Left lung (tissue), 10 donors: ENCODE measurements around the gene ZBTB17. TPM values are rescaled to one million over a fixed set of nuclear protein-coding genes. Genes with fewer than 3 reads are reported as not detected.
A peak's percentile ranks its signal among the peaks of the same experiment; 100 is the strongest.
"Not testable (repeated sequence)": the region's sequence is repeated elsewhere in the genome, so short reads cannot be mapped to it uniquely, and the experiment has no call there.

ENCODE experiments used
- ATAC-seq: fragments of 200-7000 bp; cut with Tn5 transposase; one replicate; pipeline ENCODE4 v1.9.1; 2020; ENCODE audit warnings: moderate library complexity
- DNase-seq, 4 donors: peaks; one replicate each; pipeline ENCODE4 v3.0.0-alpha.2; 2013 to 2020
- H3K27ac ChIP-seq, 2 donors: fragments of 200-600 bp; sonication (generic) in 1 of 2; one replicate each; pipeline versions ENCODE4 v1.5.0 to v1.8.0; 2020 to 2021
- H3K27me3 ChIP-seq, 2 donors: fragments of 200-600 bp; sonication (generic) in 1 of 2; one replicate each; pipeline versions ENCODE4 v1.5.0 to v1.8.0; 2020 to 2021
- H3K36me3 ChIP-seq, 2 donors: fragments of 200-600 bp; sonication (generic) in 1 of 2; one replicate each; pipeline versions ENCODE4 v1.5.0 to v1.8.0; 2020 to 2021
- H3K4me1 ChIP-seq, 2 donors: fragments of 200-600 bp; one replicate each; pipeline ENCODE4 v1.8.0; 2021
- H3K4me3 ChIP-seq, 2 donors: fragments of 200-600 bp; sonication (generic) in 1 of 2; one replicate each; pipeline versions ENCODE4 v1.5.0 to v1.8.0; 2020 to 2021; ENCODE audit warnings: mild to moderate bottlenecking in 1 of 2
- H3K9me3 ChIP-seq, 2 donors: fragments of 200-600 bp; sonication (generic) in 1 of 2; one replicate each; pipeline versions ENCODE4 v1.5.0 to v1.8.0; 2020 to 2021
- CTCF ChIP-seq, 2 donors: fragments of 200-600 bp; sonication (generic) in 1 of 2; IDR thresholded peaks; one replicate each; pipeline versions ENCODE4 v1.5.0 to v1.8.0; 2021; ENCODE audit warnings: antibody characterized with exemption in 2 of 2
- intact Hi-C, 2 donors: fragments of 100-400 bp; cut with DNase I; formaldehyde crosslinking; loops; one replicate each; pipeline versions ENCODE4 v1.11.2 to v1.14.2; 2022
- polyA plus RNA-seq, 6 donors: library from polyadenylated mRNA; unstranded; fragments of 120-200 nt; gene quantifications; one replicate each; pipeline ENCODE4 v1.2.1, GENCODE V29; 2013; ENCODE audit not compliant: insufficient read length in 6 of 6
- total RNA-seq, 2 donors: library from RNA; stranded (reverse); fragmentation: NEBNext Ultra II Directional; extraction: Animal tissue kit (Norgen Biotek cat#: 25700); gene quantifications; one replicate each; pipeline ENCODE4 v1.2.1, GENCODE V29; 2021
- donor health status: DM: no; HTN: yes; CAD: no.
- donor health status: DM: no; HTN: no; CAD: no.

ZBTB17 gene
- total and polyA plus RNA-seq, 8 donors, result 27.4 to 46.5 (median 33.1) TPM

DNA sequence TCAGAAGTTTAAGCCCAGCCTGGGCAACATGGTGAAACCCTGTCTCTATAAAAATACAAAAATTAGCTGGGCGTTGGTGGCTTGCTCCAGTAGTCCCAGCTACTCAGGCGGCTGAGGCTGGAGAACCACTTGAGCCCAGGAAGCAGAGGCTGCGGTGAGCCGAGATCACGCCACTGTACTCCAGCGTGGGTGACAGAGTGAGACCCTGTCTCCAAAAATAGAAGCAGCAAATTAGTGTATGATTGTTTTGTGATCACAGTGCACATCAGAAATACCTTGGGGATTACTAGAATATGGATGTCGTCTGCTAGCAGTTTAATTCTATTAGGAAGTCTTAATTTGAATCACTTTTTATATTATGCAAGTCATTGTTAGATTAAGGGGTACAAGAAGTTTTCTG is 59.0 kb downstream of the ZBTB17 start:
- H3K4me3 ChIP-seq, result no peak overlapping the region
- DNase-seq, result no peak
- H3K9me3 ChIP-seq, result no peaks in the 10 kb centered on the region
- intact Hi-C loops, result no loop called here
- H3K27me3 ChIP-seq, result no peaks in the 10 kb centered on the region
- peaks cover 0 to 13% of the 10 kb centered on the region in 2 donors for H3K4me1 ChIP-seq
- no peak for TF ChIP-seq CTCF (IDR thresholded peaks at IDR 0.05)
- no peak overlapping the region for H3K27ac ChIP-seq
- H3K36me3 ChIP-seq, result peaks cover 0 to 74% of the 10 kb centered on the region in 2 donors
- peak; percentile 66 for ATAC-seq

DNA sequence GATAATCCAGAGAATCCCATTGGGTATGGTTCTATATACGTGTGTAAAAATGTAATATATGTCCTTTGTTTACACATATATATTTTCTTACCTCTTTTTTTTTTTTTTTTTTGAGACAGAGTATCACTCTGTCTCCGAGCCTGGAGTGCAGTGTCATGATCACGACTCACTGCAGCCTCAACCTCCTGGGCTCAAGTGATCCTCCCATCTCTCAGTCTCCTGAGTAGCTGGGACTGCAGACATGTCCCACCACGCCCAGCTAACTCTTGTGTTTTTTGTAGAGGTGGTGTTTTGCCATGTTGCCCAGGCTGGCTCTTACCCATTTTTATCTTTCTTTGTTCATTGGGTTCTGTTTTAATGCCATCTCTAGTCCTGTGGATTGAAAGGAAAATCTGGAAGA is 59.5 kb downstream of the ZBTB17 start:
- ATAC-seq, result peak; percentile 44
- Histone ChIP-seq H3K36me3 (peaks cover 0 to 74% of the 10 kb centered on the region in 2 donors), H3K4me3 (no peak overlapping the region)

DNA sequence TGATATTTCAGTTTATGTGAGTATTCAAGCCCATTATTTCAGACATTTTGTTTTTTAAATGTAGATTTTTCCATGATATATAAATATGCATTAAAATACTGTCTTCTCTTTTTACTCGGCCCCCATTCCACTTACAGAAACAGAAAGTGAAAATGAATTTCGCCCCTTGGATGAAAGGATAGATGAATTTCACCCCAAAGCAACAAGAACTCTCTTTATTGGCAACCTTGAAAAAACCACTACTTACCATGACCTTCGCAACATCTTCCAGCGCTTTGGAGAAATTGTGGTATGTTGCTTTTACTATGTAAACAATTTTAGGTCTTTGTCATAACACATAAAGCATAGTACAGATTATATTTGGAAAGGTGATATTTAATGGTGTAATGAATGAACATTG is 59.9 kb downstream of the ZBTB17 start:
- ATAC-seq (no peak), DNase-seq (no peak)
- intact Hi-C loops, result no loop called here
- H3K27me3 ChIP-seq, result no peaks in the 10 kb centered on the region
- no peak overlapping the region for H3K4me3 ChIP-seq
- H3K4me1 ChIP-seq, result peaks cover 0 to 13% of the 10 kb centered on the region in 2 donors
- TF ChIP-seq CTCF (IDR thresholded peaks at IDR 0.05), result no peak
- H3K9me3 ChIP-seq, result no peaks in the 10 kb centered on the region
- H3K36me3 ChIP-seq, result peaks cover 0 to 74% of the 10 kb centered on the region in 2 donors
- peak overlapping the region in 1 of 2 donors; percentile 1 for H3K27ac ChIP-seq

More for the DNA sequence above, 59.5 kb downstream of the ZBTB17 start:
- intact Hi-C loops, result no loop called here
- Histone ChIP-seq H3K4me1 (peaks cover 0 to 13% of the 10 kb centered on the region in 2 donors), H3K27me3 (no peaks in the 10 kb centered on the region), H3K9me3 (no peaks in the 10 kb centered on the region), H3K27ac (peak overlapping the region in 1 of 2 donors; percentile 1)
- no peak for TF ChIP-seq CTCF (IDR thresholded peaks at IDR 0.05)
- no peak for DNase-seq

DNA sequence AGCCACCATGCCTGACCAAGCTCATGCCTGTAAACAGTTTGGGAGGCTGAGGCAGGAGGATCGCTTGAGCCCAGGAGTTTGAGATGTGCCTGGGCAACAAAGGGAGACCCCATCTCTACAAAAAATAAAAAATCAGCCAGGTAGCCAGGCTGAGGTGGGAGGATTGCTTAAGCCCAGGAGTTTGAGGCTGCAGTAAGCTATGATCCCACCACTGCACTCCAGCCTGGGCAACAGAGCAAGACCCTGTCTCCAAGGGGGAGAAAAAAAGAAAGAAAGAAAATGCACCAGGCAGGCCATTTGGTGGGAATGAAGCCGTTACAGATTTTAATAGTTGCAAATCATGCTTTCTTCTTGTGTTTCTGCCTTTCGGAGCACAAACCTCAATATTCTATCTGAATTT is 62.3 kb downstream of the ZBTB17 start:
- DNase-seq, H3K4me3 ChIP-seq, H3K27me3 ChIP-seq, H3K27ac ChIP-seq, ATAC-seq, H3K9me3 ChIP-seq, intact Hi-C loops: not testable (repeated sequence)
- H3K36me3 ChIP-seq, result peaks cover 0 to 69% of the 10 kb centered on the region in 2 donors
- H3K4me1 ChIP-seq, result peaks cover 0 to 13% of the 10 kb centered on the region in 2 donors

- intact Hi-C loops, result no loop called here
- Histone ChIP-seq H3K4me1 (peaks cover 0 to 13% of the 10 kb centered on the region in 2 donors), H3K9me3 (no peaks in the 10 kb centered on the region), H3K4me3 (no peak overlapping the region), H3K36me3 (peaks cover 0 to 54% of the 10 kb centered on the region in 2 donors), H3K27ac (no peak overlapping the region), H3K27me3 (no peaks in the 10 kb centered on the region)
- ATAC-seq (no peak), DNase-seq (no peak)
- TF ChIP-seq CTCF (IDR thresholded peaks at IDR 0.05), result no peak
These were observed 64.0 kb downstream of the ZBTB17 start for GRCh38 chr1:15911927-15912326.

GRCh38 chr1:15911141-15911540 is 64.8 kb downstream of the ZBTB17 start:
- Histone ChIP-seq H3K36me3 (peaks cover 0 to 46% of the 10 kb centered on the region in 2 donors), H3K27ac (no peak overlapping the region), H3K27me3 (no peaks in the 10 kb centered on the region), H3K4me3 (no peak overlapping the region), H3K9me3 (no peaks in the 10 kb centered on the region), H3K4me1 (peaks cover 0 to 7% of the 10 kb centered on the region in 2 donors)
- intact Hi-C loops, result no loop called here
- no peak for ATAC-seq
- no peak for TF ChIP-seq CTCF (IDR thresholded peaks at IDR 0.05)
- DNase-seq, result no peak
